Adipose tissue (tissue), 3 donors: ENCODE results near the gene GTF2E1. TPM values are rescaled to one million over a fixed set of nuclear protein-coding genes. Genes with fewer than 3 reads are reported as not detected.
"Not testable (repeated sequence)": the region's sequence is repeated elsewhere in the genome, so short reads cannot be mapped to it uniquely, and the experiment has no call there.

ENCODE experiments used
- H3K27ac ChIP-seq: one replicate; pipeline ENCODE4 v1.5.1; 2013; ENCODE audit warnings: low read depth, low read length
- WGBS, 3 donors: extraction: QIAGEN DNeasy Blood & Tissue Kit; methylation state at CpG; one replicate each; pipeline ENCODE4 v1.1.7; 2013; 5-methylcytosine and 5-hydroxymethylcytosine counted together
- polyA plus RNA-seq, 3 donors: library from polyadenylated mRNA; stranded (reverse); fragments of 200-250 nt; gene quantifications; one replicate each; pipeline ENCODE4 v1.2.3, GENCODE V29; 2013
- donor health status: healthy with polysubstance abuse.
- donor health status: Bipolar disorder and iron deficiency.
- donor health status: healthy.

GTF2E1 gene
- polyA plus RNA-seq, 3 donors, result 3.0 to 5.6 (median 3.1) TPM

- WGBS, 3 donors, result 92 to 97% (median 93%) methylated on average over 1 of the region's 1 CpG
Observed at GRCh38 chr3:120749843-120750242, 7.3 kb downstream of the GTF2E1 start.

GRCh38 chr3:120752230-120752629, 9.7 kb downstream of the GTF2E1 start:
- H3K27ac ChIP-seq, result no peak overlapping the region
- 96 to 100% (median 100%) methylated on average over 1 of the region's 1 CpG for WGBS, 3 donors

More at GRCh38 chr3:120749843-120750242, 7.3 kb downstream of the GTF2E1 start:
- H3K27ac ChIP-seq, result no peak overlapping the region

GRCh38 chr3:120752865-120753264, 10.3 kb downstream of the GTF2E1 start:
- WGBS, 3 donors, result 90 to 97% (median 95%) methylated on average over 2 of the region's 2 CpGs
- H3K27ac ChIP-seq, result no peak overlapping the region

GRCh38 chr3:120753810-120754209, 11.3 kb downstream of the GTF2E1 start:
- H3K27ac ChIP-seq, result no peak overlapping the region

- WGBS, 3 donors, result 70 to 84% (median 73%) methylated on average over 2 of the region's 2 CpGs
- H3K27ac ChIP-seq, result no peak overlapping the region
Observed at GRCh38 chr3:120756061-120756460, 13.5 kb downstream of the GTF2E1 start.

- 85 to 95% (median 87%) methylated on average over 4 of the region's 4 CpGs for WGBS, 3 donors
- not testable (repeated sequence) for H3K27ac ChIP-seq
Observed at GRCh38 chr3:120758551-120758950, 16.0 kb downstream of the GTF2E1 start.

GRCh38 chr3:120762615-120763014, 20.1 kb downstream of the GTF2E1 start:
- no peak overlapping the region for H3K27ac ChIP-seq
- WGBS, 3 donors, result 89 to 97% (median 93%) methylated on average over 1 of the region's 1 CpG

GRCh38 chr3:120763601-120764000, 21.1 kb downstream of the GTF2E1 start:
- no peak overlapping the region for H3K27ac ChIP-seq
- WGBS, 3 donors, result 51 to 54% (median 53%) methylated on average over 1 of the region's 1 CpG

GRCh38 chr3:120764206-120764605, 21.7 kb downstream of the GTF2E1 start:
- no peak overlapping the region for H3K27ac ChIP-seq

- H3K27ac ChIP-seq, result no peak overlapping the region
Observed at GRCh38 chr3:120765830-120766493, 23.4 kb downstream of the GTF2E1 start.

GRCh38 chr3:120766576-120766975, 24.0 kb downstream of the GTF2E1 start:
- WGBS, 3 donors, result 92 to 94% (median 93%) methylated on average over 3 of the region's 3 CpGs
- H3K27ac ChIP-seq, result no peak overlapping the region

- 43 to 68% (median 62%) methylated on average over 1 of the region's 1 CpG for WGBS, 3 donors
- H3K27ac ChIP-seq, result no peak overlapping the region
Observed at GRCh38 chr3:120767106-120767505, 24.6 kb downstream of the GTF2E1 start.

GRCh38 chr3:120769436-120769835, 26.9 kb downstream of the GTF2E1 start:
- 86 to 94% (median 92%) methylated on average over 2 of the region's 2 CpGs for WGBS, 3 donors
- no peak overlapping the region for H3K27ac ChIP-seq

GRCh38 chr3:120770891-120771290, 28.3 kb downstream of the GTF2E1 start:
- WGBS, 3 donors, result 88 to 92% (median 89%) methylated on average over 4 of the region's 4 CpGs

GRCh38 chr3:120772081-120772480, 29.5 kb downstream of the GTF2E1 start:
- 63 to 73% (median 70%) methylated on average over 2 of the region's 2 CpGs for WGBS, 3 donors
- H3K27ac ChIP-seq, result no peak overlapping the region

More at GRCh38 chr3:120770891-120771290, 28.3 kb downstream of the GTF2E1 start:
- H3K27ac ChIP-seq, result no peak overlapping the region

- no peak overlapping the region for H3K27ac ChIP-seq
Observed at GRCh38 chr3:120773932-120774331, 31.4 kb downstream of the GTF2E1 start.

- no peak overlapping the region for H3K27ac ChIP-seq
- 88 to 96% (median 94%) methylated on average over 4 of the region's 4 CpGs for WGBS, 3 donors
Observed at GRCh38 chr3:120775411-120775810, 32.9 kb downstream of the GTF2E1 start.

GRCh38 chr3:120778776-120779175, 36.2 kb downstream of the GTF2E1 start:
- WGBS, 3 donors, result 96 to 97% (median 97%) methylated on average over 3 of the region's 3 CpGs
- H3K27ac ChIP-seq, result no peak overlapping the region

GRCh38 chr3:120780977-120781376, 38.4 kb downstream of the GTF2E1 start:
- 90 to 94% (median 91%) methylated on average over 13 of the region's 13 CpGs for WGBS, 3 donors
- H3K27ac ChIP-seq, result no peak overlapping the region

GRCh38 chr3:120785832-120786231, 43.3 kb downstream of the GTF2E1 start:
- H3K27ac ChIP-seq, result not testable (repeated sequence)

GRCh38 chr3:120791010-120791409, 48.5 kb downstream of the GTF2E1 start:
- 76 to 79% (median 77%) methylated on average over 1 of the region's 1 CpG for WGBS, 3 donors

More at GRCh38 chr3:120785832-120786231, 43.3 kb downstream of the GTF2E1 start:
- 71 to 87% (median 72%) methylated on average over 5 of the region's 5 CpGs for WGBS, 3 donors

More at GRCh38 chr3:120791010-120791409, 48.5 kb downstream of the GTF2E1 start:
- H3K27ac ChIP-seq, result no peak overlapping the region
